Heart left ventricle (tissue), 13 donors: ENCODE data around the gene PTBP3.

Experiments
- CTCF ChIP-seq, 12 donors: fragments of 200-600 bp; sonication (generic) in 4 of 12; IDR thresholded peaks; one replicate each; pipeline versions ENCODE4 v1.5.0 to v1.8.0; 2018 to 2022; ENCODE audit warnings: antibody characterized with exemption in 12 of 12, mild to moderate bottlenecking in 5 of 12
- POLR2A ChIP-seq, 2 donors: fragments of 450-650 bp; IDR thresholded peaks; one replicate each; pipeline ENCODE4 v1.6.1; 2017; ENCODE audit warnings: antibody characterized with exemption in 2 of 2, mild to moderate bottlenecking in 2 of 2, moderate library complexity in 2 of 2
- donor health status: ischemic (EF 13 %, LVEDD 7.1; RV severe dilation, severe dysfunction).
- donor health status: DM: no; HTN: yes; CAD: no.
- donor health status: DM: no; HTN: no; CAD: no.
- donor health status: ischemic (EF 25% LVEDD 6.9; RV normal size, moderate dysfunction).
- donor health status: ischemic (EF 25% LVEDD 5.7; RV mildly dilated, moderate dysfunction).
- donor health status: ischemic (EF 35%, LVEDD 5.7; RV mildly dilated, moderate dysfunction).
- donor health status: nonischemic (EF 11% LVEDD 7.7; RV severe dilation, severe dysfunction).
- donor health status: DM: yes; HTN: yes; CAD: no.
- donor health status: PGD.
- donor health status: ischemic (EF 29% LVEDD 5.4; RV normal size, mild dysfunction).
- donor health status: nonischemic (EF 23%, LVEDD 6.1; RV moderate dilation, normal function).

- TF ChIP-seq POLR2A (IDR thresholded peaks at IDR 0.05) (peak in 1 of 2 donors; percentile 65), CTCF (IDR thresholded peaks at IDR 0.05) (no peak)
Observed at GRCh38 chr9:112332977-112333638, at the start of gene PTBP3.
